Central memory CD4-positive, alpha-beta T cell (primary cell): Measurements from ENCODE around the gene PTPRC.

Experiments
- DNase-seq: peaks from one replicate; pipeline ENCODE4 v3.0.0; 2022

PTPRC gene

DNA sequence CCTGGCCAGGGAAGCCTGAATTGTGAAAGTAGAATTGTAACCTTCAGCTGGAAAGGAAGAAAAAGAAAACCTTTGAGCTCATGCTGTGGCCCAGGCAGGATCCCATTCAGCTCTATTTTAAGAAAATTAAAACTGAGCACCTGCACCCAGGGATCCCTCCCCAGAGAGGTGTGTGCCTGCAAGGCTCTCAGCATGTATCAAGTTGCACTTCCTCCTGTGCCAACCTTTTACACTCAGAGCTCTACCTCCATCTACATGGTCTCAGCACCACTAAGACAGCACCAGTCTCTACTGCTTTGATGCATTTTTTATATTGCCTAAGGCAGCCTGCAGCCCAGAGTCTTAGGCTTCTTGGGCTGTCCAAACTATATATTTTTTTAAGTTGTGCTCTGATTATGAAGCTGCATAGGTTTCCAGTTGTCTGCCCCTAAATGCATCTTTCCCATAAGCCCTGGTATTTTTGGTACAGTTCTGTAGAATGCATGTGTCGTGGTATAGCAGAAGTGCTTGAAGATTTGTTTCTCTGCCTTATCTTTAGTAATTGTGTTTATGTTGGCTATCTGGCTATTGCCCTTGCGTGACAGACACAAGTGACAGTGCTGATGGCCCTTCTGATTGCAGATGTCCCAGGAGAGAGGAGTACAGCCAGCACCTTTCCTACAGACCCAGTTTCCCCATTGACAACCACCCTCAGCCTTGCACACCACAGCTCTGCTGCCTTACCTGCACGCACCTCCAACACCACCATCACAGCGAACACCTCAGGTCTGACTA, 63.1 kb downstream of the PTPRC start:
- no peak for DNase-seq

GRCh38 chr1:198708761-198709525, 70.1 kb downstream of the PTPRC start:
- DNase-seq, result no peak

GRCh38 chr1:198711837-198712236, 73.0 kb downstream of the PTPRC start:
- DNase-seq, result no peak

DNA sequence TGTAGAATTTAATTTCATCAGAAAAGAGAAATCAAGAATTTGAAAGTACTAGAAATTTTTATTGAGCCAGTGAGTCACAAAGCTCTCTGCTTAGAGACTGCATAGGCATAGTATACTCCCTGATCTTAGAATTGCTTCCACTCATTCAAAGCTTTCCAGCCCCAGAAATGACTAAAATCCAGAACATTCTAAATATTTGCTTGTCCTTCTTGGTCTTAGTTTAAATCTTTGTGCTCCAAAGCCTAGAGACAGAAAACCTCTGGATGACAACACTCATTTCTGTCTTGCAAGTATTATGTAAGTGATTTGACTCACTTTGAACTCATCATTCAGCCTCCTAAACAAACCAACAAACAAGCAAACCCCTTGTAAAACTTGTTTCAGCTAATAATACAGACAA, 74.2 kb downstream of the PTPRC start:
- DNase-seq, result no peak

GRCh38 chr1:198714271-198714670, 75.4 kb downstream of the PTPRC start:
- DNase-seq, result no peak

DNA sequence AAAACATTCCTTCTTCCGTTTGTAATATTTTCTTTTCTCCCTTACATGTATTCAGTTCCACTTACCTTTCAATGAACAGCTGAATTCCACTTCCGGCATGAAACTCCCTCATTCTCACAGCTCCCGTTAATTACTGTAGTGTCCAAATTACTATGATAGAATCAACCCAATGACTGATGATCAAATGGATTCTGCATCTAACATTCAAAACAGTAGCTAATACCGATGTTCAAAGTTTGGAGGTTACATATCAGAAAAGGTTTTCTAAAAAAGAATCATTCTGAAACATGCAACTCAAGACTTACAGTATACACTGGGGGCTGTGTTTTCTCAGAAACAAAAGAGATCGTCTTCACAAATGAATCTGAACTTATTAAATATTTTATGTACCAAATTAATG, 77.2 kb downstream of the PTPRC start:
- no peak for DNase-seq

GRCh38 chr1:198717510-198717909, 78.7 kb downstream of the PTPRC start:
- no peak for DNase-seq

- no peak for DNase-seq
Observed at GRCh38 chr1:198723127-198723526, 84.3 kb downstream of the PTPRC start.

GRCh38 chr1:198725090-198725489, 86.2 kb downstream of the PTPRC start:
- no peak for DNase-seq

GRCh38 chr1:198726455-198726854, 87.6 kb downstream of the PTPRC start:
- DNase-seq, result no peak

DNA sequence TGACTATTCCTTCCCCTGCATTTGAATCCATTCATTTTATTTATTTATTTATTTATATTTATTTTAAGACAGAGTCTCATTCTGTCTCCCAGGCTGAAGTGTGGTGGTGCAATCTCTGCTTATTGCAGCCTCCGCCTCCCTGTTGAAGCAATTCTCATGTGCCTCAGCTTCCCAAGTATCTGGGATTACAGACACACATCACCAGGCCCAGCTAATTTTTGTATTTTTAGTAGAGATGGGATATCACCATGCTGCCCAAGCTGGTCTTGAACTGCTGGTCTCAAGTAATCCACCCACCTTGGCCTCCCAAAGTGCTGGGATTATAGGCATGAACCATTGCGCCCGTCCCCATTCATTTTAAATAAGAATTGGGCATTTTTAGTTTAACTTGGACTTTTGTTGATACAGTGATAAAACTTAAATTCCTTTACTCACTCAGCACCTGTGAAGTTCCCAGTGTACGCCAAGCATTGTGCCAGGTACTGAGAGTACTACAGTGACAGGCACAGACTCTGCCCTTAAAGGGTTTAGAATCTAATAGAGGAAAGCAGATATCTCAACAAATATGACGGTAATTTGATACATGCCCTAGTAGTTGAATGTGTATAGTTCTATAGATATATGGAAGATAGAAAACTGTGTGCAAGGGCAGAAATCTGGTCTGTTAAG, 90.5 kb downstream of the PTPRC start:
- no peak for DNase-seq

DNA sequence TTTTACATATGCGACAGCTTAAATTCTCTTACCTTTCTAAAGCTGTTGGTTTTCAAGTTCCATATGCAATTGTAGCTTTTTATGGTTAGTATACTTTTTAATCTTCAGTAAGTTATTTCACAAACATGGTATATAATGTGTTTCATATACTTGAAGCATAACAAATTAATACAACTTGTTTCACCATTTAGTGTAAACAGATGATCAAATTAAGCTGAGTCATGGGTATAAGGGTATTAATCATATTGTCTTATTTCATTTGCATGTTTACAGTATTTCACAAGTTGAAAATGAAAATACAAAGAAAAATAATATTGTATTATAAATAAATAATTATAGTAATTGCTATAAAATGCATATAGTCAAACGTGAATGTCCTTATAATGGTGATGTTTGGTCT, 92.1 kb downstream of the PTPRC start:
- DNase-seq, result no peak

DNA sequence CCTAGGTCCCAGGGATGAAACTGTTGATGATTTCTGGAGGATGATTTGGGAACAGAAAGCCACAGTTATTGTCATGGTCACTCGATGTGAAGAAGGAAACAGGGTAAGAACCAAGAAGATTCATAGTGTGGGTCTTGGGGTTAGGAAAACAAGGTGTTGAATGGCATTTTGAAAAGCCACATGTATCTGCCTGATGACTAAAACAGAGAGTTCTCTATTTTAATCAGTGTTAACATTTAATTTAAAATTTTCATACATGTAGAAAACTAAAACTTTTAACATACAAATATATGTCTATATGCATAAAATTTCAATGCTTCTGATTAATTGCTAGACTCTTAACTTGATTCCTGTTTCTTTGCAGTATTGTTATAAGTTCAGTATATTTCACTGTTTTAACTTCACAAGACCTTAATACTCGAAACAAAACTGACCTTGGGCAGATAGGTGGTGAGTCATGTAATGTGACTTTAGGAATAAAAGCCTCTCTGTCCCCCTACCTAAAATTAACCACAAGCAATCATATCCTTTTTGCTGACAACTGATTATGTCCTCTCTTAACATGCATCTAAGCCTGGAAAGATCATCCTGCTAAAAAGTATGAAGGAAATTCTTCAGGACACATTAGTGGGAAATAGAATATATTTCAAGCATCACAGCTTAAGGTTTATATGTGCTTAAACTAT, 95.6 kb downstream of the PTPRC start:
- no peak for DNase-seq

GRCh38 chr1:198741744-198742143, 102.9 kb downstream of the PTPRC start:
- no peak for DNase-seq

DNA sequence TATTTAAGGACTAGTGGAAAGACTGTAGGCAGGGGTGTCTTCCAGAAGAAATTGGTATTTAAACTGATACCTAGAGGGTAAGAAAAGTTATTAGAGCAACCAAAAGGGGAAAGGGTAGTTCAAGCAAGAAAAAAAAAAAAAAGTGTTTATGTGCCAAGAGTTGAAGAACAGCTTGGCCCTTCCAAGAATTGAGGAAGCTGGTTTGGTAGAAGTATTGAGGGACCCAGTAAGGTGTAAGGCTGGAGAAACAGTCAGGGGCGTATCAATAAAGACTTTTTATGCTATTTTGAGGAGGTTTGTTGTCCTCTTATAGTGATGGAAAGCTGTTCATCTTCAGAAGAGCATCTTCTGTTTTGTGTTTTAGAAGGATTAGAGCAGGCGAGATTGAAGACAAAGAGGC, 108.3 kb downstream of the PTPRC start:
- DNase-seq, result no peak

DNA sequence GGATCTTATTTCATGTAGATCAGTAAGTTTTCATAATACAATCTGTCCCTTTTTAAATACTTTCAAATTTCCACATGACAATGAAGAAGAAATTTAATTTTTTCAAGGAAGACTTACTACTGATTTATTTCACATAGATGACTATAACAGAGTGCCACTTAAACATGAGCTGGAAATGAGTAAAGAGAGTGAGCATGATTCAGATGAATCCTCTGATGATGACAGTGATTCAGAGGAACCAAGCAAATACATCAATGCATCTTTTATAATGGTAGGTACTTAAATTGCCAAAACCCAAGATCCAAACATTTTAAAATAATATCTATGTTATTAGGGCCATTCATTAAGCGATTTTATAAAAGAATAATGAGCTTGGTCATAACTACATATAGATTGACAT, 110.4 kb downstream of the PTPRC start:
- DNase-seq, result no peak

DNA sequence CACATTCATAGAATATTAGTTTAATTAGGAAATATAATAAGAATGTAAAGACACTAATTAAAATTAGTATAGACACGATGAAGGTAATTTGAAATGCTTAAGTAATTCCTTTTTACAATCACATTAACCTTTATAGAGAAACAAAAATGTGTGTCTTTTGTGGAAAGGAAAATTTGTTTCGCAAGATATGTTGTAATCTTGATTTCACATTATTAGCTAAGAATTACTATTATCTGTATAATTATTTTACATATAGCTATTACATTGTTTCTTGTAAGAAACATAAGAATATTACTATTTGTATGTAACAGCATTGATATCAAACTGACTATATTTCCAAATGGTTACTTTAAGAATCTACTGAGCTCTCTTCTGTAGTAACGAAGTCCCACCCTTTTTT, 111.2 kb downstream of the PTPRC start:
- DNase-seq, result no peak

DNA sequence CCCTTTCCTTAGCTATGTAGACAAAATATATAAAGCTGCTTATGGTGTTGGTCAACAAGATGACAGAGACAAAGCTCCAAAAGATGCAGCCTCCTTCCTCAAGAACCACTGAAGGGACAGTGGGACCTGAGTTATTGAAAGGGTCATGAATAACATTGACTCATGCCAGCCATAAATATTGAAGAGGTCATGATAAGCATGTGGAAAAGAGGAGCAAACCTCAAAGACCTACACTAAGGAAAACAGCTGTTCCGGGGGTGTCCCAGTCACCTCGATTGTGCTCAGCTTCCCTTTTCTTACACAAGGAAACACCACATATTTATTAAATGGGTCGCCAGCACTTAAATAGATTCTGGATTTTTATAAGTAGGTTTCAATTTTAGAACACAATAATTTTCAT, 112.9 kb downstream of the PTPRC start:
- no peak for DNase-seq

GRCh38 chr1:198754670-198755069, 115.8 kb downstream of the PTPRC start:
- DNase-seq, result no peak

- no peak for DNase-seq
Observed at GRCh38 chr1:198755715-198756114, 116.9 kb downstream of the PTPRC start.

DNA sequence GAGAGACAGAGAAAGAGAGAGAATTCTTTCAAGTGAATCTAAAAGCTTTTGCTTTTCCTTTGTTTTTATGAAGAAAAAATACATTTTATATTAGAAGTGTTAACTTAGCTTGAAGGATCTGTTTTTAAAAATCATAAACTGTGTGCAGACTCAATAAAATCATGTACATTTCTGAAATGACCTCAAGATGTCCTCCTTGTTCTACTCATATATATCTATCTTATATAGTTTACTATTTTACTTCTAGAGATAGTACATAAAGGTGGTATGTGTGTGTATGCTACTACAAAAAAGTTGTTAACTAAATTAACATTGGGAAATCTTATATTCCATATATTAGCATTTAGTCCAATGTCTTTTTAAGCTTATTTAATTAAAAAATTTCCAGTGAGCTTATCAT, 117.6 kb downstream of the PTPRC start:
- no peak for DNase-seq

DNA sequence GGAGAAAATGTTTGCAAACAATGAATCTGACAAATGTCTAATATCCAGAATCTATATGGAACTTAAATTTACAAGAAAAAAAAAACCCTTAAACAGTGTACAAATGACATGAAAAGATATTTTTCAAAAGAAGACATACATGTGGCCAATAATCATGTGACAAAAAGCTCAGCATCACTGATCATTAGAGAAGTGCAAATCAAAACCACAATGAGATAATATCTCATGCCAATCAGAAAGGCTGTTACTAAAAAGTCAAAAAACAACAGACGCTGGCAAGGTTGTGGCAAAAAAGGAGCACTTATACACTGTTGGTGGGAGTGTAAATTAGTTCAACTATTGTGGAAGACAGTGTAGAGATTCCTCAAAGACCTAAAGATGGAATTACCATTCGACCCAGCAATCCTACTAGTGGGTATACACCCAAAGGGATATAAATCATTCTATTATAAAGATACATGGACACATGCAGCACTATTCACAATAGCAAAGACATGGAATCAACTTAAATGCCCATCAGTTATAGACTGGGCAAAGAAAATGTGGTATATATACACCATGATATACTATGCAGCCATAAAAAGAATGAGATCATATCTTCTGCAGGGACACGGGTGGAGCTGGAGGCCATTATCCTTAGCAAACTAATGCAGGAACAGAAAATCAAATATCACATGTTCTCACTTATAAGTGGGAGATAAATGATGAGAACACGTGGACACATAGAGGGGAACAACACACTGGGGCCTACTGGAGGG, 123.2 kb downstream of the PTPRC start:
- DNase-seq, result peak; percentile 13
